ENCODE results near the gene TVP23B. TPM values are rescaled to one million over a fixed set of nuclear protein-coding genes. Genes with fewer than 3 reads are reported as not detected.

The TVP23B gene
- total and polyA plus RNA-seq, 2 of the 13 experiments (the other 11 are each of a cell fraction or from before 2014, with no cell fraction given): 45.1 to 66.5 TPM

GRCh38 chr17:18855831-18856569, 75.0 kb downstream of the TVP23B start (continued):
- TF ChIP-seq ZNF18 (CRISPR knock-in tag; IDR thresholded peaks at IDR 0.05; ENCODE audit: insufficient replicate concordance) (no peak), MYPOP (CRISPR knock-in tag; IDR thresholded peaks at IDR 0.05) (0 out of 2 replicates have a peak, but pooled peaks have one; percentile 58), HMGXB3 (CRISPR knock-in tag; IDR thresholded peaks at IDR 0.05; ENCODE audit: borderline replicate concordance) (no peak), PITX1 (CRISPR knock-in tag; IDR thresholded peaks at IDR 0.05) (no peak), GLMP (CRISPR knock-in tag; IDR thresholded peaks at IDR 0.05; ENCODE audit: borderline replicate concordance) (no peak), ZFP90 (CRISPR knock-in tag; IDR thresholded peaks at IDR 0.05; ENCODE audit: borderline replicate concordance) (peak; percentile 70; the same call in 1 of the 2 replicates), HNF1B (CRISPR knock-in tag; IDR thresholded peaks at IDR 0.05) (peak; percentile 61), ZBTB34 (CRISPR knock-in tag; IDR thresholded peaks at IDR 0.05) (no peak), MED8 (CRISPR knock-in tag; IDR thresholded peaks at IDR 0.05; ENCODE audit: insufficient replicate concordance) (no peak), ZNF224 (CRISPR knock-in tag; IDR thresholded peaks at IDR 0.05) (no peak), ZNF672 (CRISPR knock-in tag; IDR thresholded peaks at IDR 0.05) (no peak), DNMT1 (CRISPR knock-in tag; IDR thresholded peaks at IDR 0.05) (no peak), KAT7 (CRISPR knock-in tag; IDR thresholded peaks at IDR 0.05; ENCODE audit: borderline replicate concordance) (no peak), MTF1 (CRISPR knock-in tag; IDR thresholded peaks at IDR 0.05) (no peak), PHF21A (CRISPR knock-in tag; IDR thresholded peaks at IDR 0.05) (peak; percentile 48; the same call in 1 of the 2 replicates), ASH2L (IDR thresholded peaks at IDR 0.05; ENCODE audit: insufficient read length, low read depth, low read length) (no peak)
